Muscle of back (tissue), 11 donors: ENCODE data around the gene GGACT. TPM values are rescaled to one million over a fixed set of nuclear protein-coding genes. Genes with fewer than 3 reads are reported as not detected.
"Not testable (repeated sequence)": the region's sequence is repeated elsewhere in the genome, so short reads cannot be mapped to it uniquely, and the experiment has no call there.

Source experiments
- DNase-seq, 3 donors: peaks; one replicate each; pipeline versions ENCODE4 v3.0.0 to v3.0.0-alpha.2; 2013
- polyA plus RNA-seq, 10 donors: library from polyadenylated mRNA; unstranded; fragments of 120-200 nt; gene quantifications; one replicate each; pipeline ENCODE4 v1.2.1, GENCODE V29; 2013; ENCODE audit not compliant: insufficient read length in 10 of 10

Gene GGACT
- polyA plus RNA-seq, 10 donors, result 1.9 to 3.6 (median 2.5) TPM

- peak in 1 of 3 donors; percentile 61 for DNase-seq
These were observed 57.8 kb downstream of the GGACT start for GRCh38 chr13:100530671-100531213.

- no peak for DNase-seq
These were observed 58.8 kb downstream of the GGACT start for GRCh38 chr13:100529666-100530377.

GRCh38 chr13:100528820-100529219, 59.8 kb downstream of the GGACT start:
- DNase-seq, result no peak

GRCh38 chr13:100528353-100528752, 60.2 kb downstream of the GGACT start:
- no peak for DNase-seq

- no peak for DNase-seq
These were observed 60.9 kb downstream of the GGACT start for GRCh38 chr13:100527644-100528043.

GRCh38 chr13:100526318-100527000, 62.1 kb downstream of the GGACT start:
- no peak for DNase-seq

GRCh38 chr13:100525453-100526317, 62.9 kb downstream of the GGACT start:
- DNase-seq, result no peak

- not testable (repeated sequence) for DNase-seq
These were observed 63.9 kb downstream of the GGACT start for GRCh38 chr13:100524688-100525087.

- no peak for DNase-seq
These were observed 64.6 kb downstream of the GGACT start for GRCh38 chr13:100523981-100524386.

- no peak for DNase-seq
These were observed 65.2 kb downstream of the GGACT start for GRCh38 chr13:100523411-100523810.

GRCh38 chr13:100522618-100523309, 65.8 kb downstream of the GGACT start:
- DNase-seq, result no peak

- no peak for DNase-seq
These were observed 66.6 kb downstream of the GGACT start for GRCh38 chr13:100521851-100522617.

GRCh38 chr13:100520936-100521850, 67.4 kb downstream of the GGACT start:
- DNase-seq, result peak in 1 of 3 donors; percentile 51

GRCh38 chr13:100519626-100520025, 69.0 kb downstream of the GGACT start:
- DNase-seq, result no peak

- DNase-seq, result no peak
These were observed 70.1 kb downstream of the GGACT start for GRCh38 chr13:100518394-100519062.

GRCh38 chr13:100517728-100518127, 70.9 kb downstream of the GGACT start:
- no peak for DNase-seq

GRCh38 chr13:100517135-100517534, 71.5 kb downstream of the GGACT start:
- no peak for DNase-seq

- DNase-seq, result no peak
These were observed 73.2 kb downstream of the GGACT start for GRCh38 chr13:100515410-100515800.
